Fibroblast of upper back skin (primary cell): Measurements from ENCODE around the gene TGFBR1.

Source experiments
- DNase-seq: peaks from one replicate; pipeline ENCODE4 v3.0.0-alpha.2; 2013

TGFBR1 gene

DNA sequence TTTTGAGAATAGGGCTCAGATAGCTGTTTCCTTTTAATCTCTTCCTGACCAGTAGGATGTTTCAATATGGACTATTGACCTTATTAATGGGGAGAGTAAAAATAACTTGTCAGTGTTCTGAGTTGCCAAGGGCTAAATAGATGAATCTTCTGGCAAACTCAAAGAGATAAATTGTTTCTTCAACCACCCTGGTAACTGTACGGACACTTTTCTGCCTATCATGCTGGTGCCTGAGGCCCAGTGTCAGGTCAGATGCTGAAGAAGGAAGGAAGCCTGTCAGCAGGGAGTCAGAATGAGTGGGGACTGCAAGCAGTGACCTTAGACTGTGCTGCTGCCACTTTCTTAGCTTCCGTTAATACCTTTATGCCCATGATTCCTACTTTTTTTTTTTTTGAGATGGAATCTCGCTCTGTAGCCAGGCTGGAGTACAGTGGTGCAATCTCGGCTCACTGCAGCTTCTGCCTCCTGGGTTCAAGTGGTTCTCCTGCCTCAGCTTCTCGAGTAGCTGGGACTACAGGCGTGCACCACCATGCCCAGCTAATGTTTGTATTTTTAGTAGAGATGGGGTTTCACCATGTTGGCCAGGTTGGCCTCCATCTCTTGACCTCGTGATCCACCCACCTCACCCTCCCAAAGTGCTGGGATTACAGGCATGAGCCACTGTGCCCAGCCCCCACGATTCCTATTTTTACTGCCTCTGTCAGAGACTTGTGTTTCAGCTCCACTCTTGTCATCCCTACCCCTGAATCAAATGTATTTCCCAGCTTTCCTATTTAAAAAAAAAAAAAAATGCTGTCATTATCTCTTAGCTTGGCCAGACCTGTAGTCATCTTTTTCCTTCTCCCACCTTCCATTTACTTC, 33.7 kb downstream of the TGFBR1 start:
- DNase-seq = no peak

GRCh38 chr9:99139868-99140267, 35.0 kb downstream of the TGFBR1 start:
- DNase-seq = no peak

DNA sequence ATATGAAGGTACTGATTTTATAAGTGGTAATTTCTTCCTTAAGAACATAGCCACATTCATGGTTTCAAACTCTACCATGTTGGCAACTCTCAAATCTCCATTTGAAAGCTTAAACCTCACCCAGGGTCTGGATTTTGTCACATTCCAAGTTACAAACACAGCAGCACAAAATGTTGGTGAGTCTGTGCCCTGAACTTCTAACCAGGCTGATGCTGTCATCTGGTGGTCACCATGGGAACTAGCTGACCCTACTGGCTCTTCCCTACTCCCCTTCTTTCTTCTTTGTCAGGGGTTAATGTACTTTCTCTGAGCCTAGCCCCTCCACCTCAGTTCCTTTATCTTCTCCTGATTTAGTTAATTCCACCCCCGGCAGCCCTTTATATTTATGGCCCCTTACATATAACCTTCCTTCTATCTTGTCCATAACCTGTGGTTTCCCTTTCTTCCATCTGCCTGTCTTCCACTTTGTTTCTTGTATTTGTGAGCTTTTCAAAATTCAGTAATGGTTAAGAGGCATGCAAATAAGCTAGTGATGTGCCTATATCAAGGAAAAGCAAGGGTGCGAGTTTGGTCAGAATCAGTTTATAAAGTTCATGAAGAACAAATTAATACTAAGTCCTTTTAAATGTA, 35.9 kb downstream of the TGFBR1 start:
- DNase-seq = peak; percentile 59

DNA sequence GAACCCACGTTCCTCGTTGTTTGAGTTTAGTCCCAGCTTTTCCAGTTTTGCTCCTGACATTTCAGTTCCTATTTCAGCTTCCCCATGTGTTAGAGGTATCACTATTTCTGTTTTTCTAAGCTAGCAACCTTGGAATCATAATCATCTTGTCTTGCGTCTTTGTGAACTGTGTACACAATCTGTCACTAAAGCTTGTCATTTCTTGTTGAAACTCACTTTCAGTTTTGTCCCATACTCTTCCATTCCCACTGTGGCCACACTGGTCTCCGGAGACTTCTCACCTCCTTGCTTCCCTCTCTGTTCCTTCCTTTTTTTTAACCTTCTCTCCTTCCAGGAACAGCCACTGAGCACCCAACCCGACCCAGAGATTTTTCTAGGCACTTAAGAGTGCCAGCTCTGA, 36.9 kb downstream of the TGFBR1 start:
- no peak for DNase-seq

DNA sequence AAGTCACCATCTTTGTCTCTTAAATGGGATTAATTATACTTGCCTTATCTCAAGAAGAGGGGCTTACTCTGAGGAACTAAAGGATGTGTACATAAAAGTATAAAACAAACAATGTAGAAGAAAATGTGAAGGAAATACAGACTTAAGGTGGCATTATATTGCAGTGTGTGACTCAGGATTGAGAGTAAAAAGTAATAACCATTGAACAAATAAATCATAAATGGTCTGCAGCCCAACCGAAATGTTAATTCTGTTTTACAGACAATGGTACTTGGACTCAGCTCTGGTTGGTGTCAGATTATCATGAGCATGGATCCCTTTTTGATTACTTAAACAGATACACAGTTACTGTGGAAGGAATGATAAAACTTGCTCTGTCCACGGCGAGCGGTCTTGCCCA, 37.4 kb downstream of the TGFBR1 start:
- DNase-seq = no peak

DNA sequence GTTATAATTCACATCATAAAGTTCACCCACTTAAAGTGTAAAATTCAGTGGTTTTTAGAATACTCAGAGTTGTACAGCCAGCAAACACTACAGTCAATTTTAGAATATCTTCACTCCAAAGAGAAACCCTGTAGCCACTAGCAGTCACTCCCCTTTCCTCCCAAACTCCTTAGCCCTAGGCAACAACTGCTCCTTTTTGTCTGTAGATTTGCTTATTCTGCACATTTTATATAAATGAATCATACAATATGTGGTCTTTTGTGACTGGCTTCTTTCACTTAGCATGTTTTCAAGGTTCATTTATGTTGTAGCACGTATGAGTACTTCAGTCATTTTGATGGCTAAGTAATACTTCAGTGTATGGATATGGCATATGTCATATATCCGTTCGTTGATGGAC, 38.7 kb downstream of the TGFBR1 start:
- no peak for DNase-seq

DNA sequence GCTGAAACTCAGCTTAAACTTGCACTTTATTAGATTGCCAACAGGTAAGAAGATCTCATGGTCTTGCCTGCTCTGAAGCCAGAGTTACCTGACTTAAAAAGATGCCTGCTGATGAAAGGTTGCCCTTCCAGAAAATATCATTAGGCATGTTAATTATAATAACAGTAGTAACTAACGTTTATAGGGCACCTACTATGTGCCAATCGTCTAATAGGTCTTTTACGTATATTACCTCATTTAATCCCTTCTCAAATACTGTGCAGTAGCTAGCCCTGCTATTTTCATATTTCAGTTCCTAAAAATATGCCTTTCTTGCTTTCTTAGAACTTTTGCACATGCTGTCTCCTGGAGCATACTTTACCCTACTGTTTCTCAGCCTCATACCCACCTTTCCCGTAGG, 40.1 kb downstream of the TGFBR1 start:
- no peak for DNase-seq

DNA sequence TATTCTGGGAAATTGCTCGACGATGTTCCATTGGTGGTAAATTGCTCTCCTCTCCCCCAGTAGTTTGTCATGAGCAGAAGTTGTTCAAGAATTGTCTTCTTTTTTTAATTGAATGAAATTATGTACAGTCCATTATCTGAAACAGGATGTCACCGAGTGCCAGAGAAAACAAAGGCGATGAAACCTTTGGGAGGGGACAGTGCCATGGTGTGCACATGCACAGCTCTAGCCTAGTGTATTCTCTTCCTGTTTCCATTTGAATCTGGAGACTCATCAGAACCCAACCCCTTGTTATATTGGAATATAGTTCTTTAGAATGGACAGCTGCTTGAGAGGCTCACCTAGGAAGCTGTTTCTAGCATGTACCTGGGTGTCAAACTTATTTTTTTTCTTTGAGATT, 41.7 kb downstream of the TGFBR1 start:
- DNase-seq = no peak

GRCh38 chr9:99147177-99147576, 42.3 kb downstream of the TGFBR1 start:
- no peak for DNase-seq

GRCh38 chr9:99150451-99151171, 45.7 kb downstream of the TGFBR1 start:
- no peak for DNase-seq

- peak; percentile 45 for DNase-seq
These were observed 49.4 kb downstream of the TGFBR1 start for GRCh38 chr9:99154356-99154755.

DNA sequence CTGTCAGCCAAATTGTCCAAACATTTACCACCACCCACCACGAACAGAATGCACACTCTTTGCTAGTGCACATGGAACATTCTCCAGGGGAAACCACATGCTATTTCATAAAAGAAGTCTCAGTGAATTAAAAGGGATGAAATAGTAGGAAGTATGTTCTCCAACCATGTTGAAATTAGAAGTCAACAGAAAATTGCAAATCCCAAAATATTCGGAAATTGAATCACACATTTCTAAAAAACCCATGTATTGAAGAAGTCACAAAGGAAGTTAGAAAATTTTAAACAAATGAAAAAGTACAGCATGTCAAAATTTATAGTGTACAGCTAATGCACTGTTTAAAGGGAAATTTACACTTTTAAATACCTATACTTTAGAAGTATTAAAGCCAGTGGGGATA, 50.8 kb downstream of the TGFBR1 start:
- no peak for DNase-seq

DNA sequence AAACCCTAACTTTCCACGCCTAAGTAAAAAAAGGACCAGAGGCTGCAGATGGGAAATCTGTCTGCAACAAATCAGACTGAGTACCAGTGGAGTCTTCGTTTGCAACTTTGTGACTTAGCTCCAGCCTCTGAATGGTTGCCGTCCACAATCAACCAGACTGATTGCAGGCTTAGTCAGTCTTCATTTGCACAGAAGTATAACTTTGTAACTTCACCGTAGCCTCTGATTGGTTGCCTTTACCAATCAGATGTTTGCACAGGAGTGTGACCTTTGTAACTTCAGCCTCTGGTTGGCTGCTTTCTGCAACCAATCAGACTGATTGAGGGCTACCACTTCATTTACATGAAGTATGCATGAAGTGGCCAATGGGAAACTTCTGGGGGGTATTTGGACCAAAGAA, 53.7 kb downstream of the TGFBR1 start:
- no peak for DNase-seq

GRCh38 chr9:99160173-99160572, 55.3 kb downstream of the TGFBR1 start:
- DNase-seq = no peak

DNA sequence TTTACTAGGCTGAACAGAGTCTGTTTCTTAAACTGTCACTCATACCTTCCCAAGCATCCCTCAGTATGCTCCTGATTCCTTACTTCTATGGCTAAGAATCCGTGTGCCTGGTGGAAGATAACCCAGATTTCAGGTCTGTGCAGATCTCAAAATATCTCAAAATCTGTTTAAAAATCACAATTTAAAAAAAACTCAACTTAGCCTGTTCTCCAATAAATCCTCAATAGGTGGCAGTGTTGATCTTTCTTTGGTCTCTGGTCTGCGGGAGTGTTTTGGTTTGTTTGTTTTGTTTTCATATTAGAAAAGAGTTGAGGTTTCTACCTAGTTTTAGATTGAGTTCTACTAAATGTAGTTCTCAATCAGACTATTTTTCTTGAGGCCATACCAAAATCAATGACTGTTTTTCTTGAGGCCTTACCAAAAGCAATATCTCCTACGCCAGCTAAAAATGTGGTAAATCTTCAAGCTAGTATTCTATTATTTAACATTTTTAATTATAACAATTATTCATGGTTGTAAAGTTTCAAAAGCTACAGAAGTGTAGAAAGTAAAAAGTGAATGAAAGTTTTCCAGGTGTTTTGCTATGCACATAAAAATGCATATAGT, 57.9 kb downstream of the TGFBR1 start:
- peak; percentile 35 for DNase-seq

GRCh38 chr9:99166149-99166548, 61.2 kb downstream of the TGFBR1 start:
- no peak for DNase-seq

DNA sequence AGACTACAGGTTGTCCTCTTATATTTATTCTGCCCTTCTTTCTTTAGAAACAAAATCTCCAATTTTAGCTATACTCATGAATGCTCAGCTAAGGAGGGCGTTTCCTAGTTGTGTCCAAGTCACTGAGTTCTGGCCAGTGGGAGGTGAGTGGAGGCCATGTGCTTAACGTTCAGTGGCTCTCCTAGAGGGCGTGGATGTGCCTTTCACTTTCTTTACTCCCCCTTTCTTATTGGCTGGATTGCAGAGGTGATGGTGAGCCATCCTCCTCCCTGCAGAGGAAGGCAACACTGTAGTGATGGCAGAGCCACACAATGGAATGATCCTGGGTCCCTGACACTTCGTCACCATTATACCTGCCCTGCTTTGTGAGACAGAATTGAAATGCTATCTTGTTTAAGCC, 62.2 kb downstream of the TGFBR1 start:
- no peak for DNase-seq

- DNase-seq = no peak
These were observed 62.8 kb downstream of the TGFBR1 start for GRCh38 chr9:99167694-99168093.

DNA sequence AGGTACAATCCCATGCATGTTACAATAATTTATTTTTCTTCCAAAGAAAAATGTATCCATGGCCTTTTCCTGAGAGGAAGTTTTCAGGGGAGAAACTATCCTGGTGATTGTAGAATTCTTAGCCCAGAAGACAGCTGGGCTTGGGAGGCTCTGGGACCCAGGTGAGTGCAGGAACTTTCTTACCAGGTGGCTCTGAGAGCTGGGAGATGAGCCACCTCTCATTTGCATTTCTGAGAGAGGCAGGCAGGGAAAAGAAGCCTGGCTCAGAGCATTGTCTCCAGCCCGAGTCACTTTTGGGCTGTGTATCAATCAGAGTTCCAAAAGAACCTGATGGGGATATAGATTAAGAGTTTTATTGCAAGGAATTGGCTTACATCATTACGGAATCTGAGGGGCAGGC, 64.2 kb downstream of the TGFBR1 start:
- no peak for DNase-seq

DNA sequence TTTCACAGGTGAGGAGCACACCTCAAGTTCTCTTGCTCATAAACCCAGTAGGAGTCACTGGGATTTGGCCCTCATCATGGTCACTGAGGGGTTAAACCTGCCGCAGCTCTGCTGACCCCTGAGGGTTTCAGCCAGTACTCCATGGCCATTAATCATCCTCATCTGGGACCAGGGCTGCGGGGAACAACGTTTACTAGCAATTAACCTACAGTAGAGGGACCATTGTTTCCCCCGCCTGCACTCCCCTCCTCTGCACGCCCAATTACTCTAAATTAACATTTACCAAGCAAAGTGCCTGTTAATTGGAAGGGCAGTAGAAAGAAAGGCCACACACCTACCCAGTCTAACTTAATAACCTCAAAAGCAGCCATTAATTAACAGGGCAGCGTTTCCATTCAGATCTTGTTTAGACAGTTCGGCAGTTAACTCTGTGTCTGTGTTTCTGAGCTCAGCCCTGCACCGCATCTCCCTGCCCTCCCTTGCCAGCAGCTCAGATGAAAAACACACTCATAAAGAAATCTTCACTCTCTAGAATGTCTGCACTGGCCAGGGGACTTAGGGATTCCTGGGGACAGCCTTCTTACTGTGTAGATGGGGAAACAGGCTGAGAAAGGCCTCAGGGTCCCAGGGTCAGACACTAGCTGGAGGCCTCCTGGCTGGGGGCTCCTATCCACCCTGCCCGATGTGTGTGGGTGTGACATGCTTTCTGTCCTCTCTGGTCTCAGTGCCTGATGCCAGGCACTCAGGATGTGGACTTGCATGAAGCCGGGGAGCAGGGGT, 65.3 kb downstream of the TGFBR1 start:
- no peak for DNase-seq

- no peak for DNase-seq
These were observed 66.6 kb downstream of the TGFBR1 start for GRCh38 chr9:99171225-99172123.
